Measurements from ENCODE around the gene TCL1A.
"Not testable (repeated sequence)": the region's sequence is repeated elsewhere in the genome, so short reads cannot be mapped to it uniquely, and the experiment has no call there.

TCL1A gene

GRCh38 chr14:95667249-95667693 lies 46.7 kb downstream of the TCL1A start:
- H3K4me3 ChIP-seq (ENCODE audit: low read depth, low read length) = no peak overlapping the region
- DNase-seq (ENCODE audit: low read depth) = no peak
- no peak for TF ChIP-seq CTCF (IDR thresholded peaks at IDR 0.05; ENCODE audit: low read depth, low read length, missing control alignments)

GRCh38 chr14:95666450-95666849 lies 47.5 kb downstream of the TCL1A start:
- no peak overlapping the region for H3K4me3 ChIP-seq (ENCODE audit: low read depth, low read length)
- DNase-seq (ENCODE audit: low read depth) = no peak
- no peak for TF ChIP-seq CTCF (IDR thresholded peaks at IDR 0.05; ENCODE audit: low read depth, low read length, missing control alignments)

- not testable (repeated sequence) for H3K4me3 ChIP-seq (ENCODE audit: low read depth, low read length); DNase-seq (ENCODE audit: low read depth)
- peak; percentile 32 for TF ChIP-seq CTCF (IDR thresholded peaks at IDR 0.05; ENCODE audit: low read depth, low read length, missing control alignments)
Observed at GRCh38 chr14:95665530-95665929, 48.4 kb downstream of the TCL1A start.

GRCh38 chr14:95664546-95664945 lies 49.4 kb downstream of the TCL1A start:
- no peak overlapping the region for H3K4me3 ChIP-seq (ENCODE audit: low read depth, low read length)
- TF ChIP-seq CTCF (IDR thresholded peaks at IDR 0.05; ENCODE audit: low read depth, low read length, missing control alignments) = no peak
- no peak for DNase-seq (ENCODE audit: low read depth)

- no peak for TF ChIP-seq CTCF (IDR thresholded peaks at IDR 0.05; ENCODE audit: low read depth, low read length, missing control alignments)
- DNase-seq (ENCODE audit: low read depth) = no peak
- no peak overlapping the region for H3K4me3 ChIP-seq (ENCODE audit: low read depth, low read length)
Observed at GRCh38 chr14:95664066-95664465, 49.9 kb downstream of the TCL1A start.

- peak; percentile 58 for DNase-seq (ENCODE audit: low read depth)
- peak overlapping the region; percentile 26 for H3K4me3 ChIP-seq (ENCODE audit: low read depth, low read length)
- no peak for TF ChIP-seq CTCF (IDR thresholded peaks at IDR 0.05; ENCODE audit: low read depth, low read length, missing control alignments)
Observed at GRCh38 chr14:95663226-95663797, 50.6 kb downstream of the TCL1A start.

Measured in GM12864 (cell line).